Measurements from ENCODE around the gene IFNG. TPM values are rescaled to one million over a fixed set of nuclear protein-coding genes. Genes with fewer than 3 reads are reported as not detected.

IFNG gene
- total RNA-seq, 1 experiment from 2014 or later = not detected

DNA sequence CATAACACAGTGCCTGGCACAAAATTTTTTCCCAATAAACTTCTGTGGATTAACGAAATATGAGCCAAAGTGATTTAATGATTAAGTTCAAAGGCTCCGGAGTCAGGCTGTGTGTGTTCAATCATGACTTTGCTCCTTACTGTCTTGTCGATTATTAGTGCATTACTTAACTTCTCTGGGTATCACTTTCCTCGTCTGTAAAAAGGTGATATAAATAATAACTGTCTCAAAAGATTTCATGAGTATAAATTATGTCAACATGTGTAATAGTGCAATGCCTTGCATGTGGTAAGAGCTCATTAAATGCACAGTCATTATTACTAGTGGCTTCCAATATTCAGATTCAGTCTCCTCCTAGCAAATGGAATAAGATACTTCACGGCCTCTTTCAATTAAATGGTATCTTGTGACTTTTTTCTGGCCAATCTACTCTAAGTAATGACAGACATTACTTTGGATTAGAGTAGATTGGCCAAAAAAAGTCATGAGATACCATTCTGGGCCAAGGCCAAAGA is 6.8 kb upstream of the IFNG start:
- DNase-seq (ENCODE audit: low read depth) = no peak

DNA sequence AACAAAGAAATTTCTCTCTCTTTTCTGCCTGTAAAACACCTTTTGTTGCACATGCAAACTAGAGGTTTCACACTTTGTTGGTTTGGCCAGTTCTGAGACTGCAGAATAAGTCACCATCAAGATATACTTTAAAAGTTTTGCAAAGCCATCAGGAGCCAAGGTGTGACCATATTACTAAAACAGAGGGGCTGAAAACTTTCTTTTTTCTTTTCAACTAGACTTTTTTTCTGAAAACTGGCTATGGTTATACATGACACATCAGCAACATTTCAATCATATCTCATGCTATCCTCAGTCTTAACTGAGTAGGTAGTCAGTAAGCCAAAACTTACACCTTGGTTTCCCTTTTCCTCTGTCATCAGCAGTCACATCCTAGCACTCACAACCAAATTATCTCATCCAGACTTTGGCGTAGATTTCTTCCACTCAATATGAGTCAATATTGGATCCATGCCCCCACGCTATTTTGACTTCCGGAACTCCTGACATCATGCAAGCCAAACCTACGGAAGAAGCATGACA is 4.1 kb upstream of the IFNG start:
- DNase-seq (ENCODE audit: low read depth) = peak; percentile 13

DNA sequence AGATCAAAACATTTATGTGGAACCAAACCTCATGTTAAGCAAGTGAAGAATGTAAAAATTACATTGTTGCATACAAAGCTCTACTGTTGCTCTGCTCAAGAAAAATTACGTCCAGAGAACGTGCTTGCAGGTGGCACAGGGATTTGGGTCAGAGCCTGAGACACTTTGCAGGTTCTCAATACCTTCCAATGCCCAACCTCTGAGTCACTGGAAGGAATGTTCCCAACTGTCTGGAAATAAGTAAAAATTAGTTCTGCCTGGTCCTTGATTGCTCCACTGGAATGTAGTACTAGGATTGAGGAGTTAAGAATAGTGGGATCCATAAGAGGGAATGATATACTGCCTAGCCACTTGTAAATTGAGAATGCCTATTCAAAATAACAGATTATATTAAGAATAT is 2.8 kb upstream of the IFNG start:
- no peak for DNase-seq (ENCODE audit: low read depth)

DNA sequence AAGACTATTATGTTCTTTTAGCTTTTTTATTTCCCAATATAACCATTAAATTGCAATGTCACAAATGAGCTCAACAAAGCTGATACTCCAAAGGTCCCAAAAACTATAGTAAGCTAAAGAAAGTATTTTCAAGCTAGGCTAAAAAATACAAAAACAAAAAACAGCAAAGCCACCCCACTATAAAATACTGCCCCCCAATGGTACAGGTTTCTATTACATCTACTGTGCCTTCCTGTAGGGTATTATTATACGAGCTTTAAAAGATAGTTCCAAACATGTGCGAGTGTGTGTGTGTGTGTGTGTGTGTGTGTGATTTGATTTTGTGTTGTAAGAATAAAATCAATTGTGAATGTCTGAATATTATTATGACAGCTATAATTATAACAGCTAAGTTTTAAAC is 1.1 kb downstream of the IFNG start:
- DNase-seq (ENCODE audit: low read depth) = no peak

DNA sequence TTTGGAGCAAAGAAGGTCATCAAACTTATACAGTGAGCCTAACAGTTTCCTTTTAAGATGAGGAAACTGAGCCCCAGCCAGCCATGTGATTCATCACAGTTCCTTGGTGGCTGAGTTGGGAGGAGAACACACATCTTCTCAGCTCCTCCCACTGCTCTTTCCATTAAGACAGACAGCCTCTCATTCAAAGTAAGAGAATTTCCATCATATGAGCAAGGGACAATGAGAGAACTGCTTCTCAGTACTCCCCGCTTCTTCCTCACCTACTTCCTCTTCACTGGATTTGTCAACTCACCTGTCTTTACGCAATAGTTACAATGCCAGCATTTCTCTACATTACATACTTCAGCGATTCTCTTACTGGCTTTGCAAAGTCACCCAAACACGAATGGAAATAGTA is 2.2 kb downstream of the IFNG start:
- DNase-seq (ENCODE audit: low read depth) = no peak

DNA sequence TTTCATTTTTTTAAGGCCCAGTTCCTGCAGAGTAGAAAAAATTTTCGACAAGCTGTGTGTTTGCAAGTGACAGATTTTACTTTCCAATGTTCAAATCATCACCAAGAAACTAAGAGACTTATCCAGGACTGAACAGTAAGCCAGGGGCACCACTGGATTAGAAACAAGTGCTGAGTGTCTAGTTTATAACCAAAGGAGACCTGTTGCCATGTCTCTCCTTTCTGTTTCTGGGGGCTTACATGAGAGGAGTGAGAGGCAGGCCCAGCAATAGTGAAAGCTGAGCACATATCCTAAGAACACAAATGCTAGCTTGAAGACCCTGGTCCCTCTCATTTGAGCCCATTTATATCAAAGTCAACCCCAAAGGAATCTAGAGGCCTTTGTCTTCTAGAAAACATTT is 2.9 kb downstream of the IFNG start:
- no peak for DNase-seq (ENCODE audit: low read depth)

DNA sequence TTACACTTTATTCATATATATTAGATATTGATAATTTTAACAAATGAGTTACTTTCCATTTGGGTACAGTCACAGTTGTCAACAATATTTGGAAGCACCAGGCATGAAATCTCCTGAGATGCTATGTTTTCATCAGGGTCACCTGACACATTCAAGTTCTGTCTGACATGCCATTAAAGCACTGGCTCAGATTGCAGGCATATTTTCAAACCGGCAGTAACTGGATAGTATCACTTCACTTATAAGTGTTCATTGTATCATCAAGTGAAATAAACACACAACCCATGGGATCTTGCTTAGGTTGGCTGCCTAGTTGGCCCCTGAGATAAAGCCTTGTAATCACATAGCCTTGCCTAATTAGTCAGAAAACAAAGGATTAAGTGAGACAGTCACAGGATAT is 4.8 kb downstream of the IFNG start:
- DNase-seq (ENCODE audit: low read depth) = no peak

DNA sequence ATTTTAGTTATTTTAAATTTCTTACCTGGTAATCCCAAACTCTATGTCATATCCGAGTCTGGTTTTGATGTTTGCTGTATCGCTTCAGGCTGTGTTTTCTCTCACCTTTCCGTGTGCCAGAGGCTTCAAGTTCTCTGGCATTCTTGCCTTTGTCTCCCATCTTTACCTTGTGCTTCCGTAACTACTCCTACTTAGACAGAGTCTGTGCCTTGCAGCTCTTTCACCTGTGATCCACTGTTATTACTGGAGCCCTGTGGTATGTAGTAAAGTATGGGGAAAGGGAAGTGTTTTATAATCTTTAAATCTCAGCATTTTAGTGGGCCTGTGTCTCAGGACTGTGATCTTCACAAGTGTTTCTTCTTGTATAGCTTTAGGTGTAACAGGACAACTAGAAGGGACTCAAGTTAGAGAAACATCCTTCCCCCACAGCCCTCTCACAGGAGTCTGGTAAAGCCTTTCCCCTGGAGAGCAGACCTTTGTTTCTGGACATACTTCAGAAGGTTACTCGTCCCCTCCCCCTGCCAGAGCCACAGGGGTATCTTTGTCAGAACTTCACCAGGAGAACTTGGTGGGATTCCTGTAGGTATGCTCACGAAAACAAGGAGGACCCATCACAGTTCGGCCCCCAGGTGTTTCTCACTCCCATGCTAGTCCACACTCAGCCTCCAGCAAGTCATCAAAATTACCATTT is 11.1 kb downstream of the IFNG start:
- DNase-seq (ENCODE audit: low read depth) = no peak

DNA sequence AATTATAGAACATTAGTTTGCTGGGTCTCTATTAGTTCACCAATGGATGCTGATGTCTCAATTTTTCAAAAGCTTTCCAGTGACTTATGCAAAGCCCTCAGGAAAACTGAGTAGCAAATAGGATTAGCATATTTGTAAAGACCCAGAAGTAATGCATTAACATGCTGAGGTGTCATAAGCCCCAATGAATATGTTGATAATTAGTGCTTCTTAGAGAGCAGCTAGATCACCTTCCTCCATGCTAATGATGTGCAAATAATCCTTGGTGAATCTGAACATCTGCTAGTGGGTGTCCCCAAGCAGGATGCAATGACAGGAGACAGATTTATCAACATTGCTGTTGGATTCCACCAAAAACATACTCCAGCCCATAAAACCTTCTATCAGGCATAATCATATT is 19.0 kb downstream of the IFNG start:
- DNase-seq (ENCODE audit: low read depth) = no peak

DNA sequence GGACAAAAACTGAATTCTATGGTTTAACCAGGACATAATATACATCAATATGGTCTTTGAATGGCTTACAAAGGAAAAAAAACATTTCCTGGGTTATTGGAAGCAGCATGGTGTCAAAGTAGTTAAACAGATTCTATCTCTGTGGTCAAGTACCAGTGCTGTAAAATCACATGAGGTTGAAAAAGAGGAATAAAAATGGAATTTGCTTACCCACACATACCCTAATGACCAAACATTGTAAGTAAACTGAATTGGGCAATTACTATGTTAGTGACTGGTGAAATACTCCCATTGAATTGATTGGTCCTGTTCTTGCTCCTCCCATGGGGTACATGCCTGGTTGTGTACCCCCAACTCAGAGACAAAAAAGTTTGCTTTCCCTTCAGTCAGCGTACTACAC is 19.6 kb downstream of the IFNG start:
- no peak for DNase-seq (ENCODE audit: low read depth)

DNA sequence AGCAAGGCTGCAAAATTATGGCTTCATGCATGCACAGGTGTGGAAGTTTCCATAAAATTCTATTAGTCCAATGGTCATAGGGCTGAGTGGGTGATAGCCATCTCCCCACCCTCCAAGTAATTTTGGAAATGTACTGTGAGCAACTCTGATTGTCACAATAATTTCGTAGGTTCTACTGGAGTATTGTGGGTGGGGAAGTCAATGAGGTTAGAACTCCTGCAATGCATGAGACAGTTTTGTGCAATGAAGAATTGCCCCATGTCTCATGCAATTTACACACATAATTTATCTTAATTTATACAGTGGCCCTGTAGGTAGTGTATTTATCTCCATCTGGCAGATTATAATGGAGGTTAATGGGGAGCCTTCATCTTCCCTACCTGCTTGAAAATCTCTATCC is 20.5 kb downstream of the IFNG start:
- no peak for DNase-seq (ENCODE audit: low read depth)

DNA sequence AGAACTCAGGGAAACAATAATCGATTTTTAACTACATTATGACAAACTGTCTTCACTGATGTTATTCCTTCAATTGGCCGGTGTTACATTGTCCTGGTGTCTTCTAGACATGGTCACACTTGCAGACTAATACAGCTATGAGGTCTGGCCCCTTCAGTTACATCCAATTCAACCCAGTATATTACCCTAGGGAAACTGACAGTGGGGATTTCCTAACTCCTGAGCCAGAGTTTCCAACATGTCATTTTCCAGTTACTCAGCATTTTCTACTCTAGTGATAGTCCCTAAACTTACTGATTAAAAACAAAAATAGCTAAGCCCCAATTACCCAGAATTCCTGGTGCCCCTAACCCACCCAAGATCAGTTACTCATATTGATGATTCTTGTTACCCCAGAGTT is 21.1 kb downstream of the IFNG start:
- DNase-seq (ENCODE audit: low read depth) = no peak

DNA sequence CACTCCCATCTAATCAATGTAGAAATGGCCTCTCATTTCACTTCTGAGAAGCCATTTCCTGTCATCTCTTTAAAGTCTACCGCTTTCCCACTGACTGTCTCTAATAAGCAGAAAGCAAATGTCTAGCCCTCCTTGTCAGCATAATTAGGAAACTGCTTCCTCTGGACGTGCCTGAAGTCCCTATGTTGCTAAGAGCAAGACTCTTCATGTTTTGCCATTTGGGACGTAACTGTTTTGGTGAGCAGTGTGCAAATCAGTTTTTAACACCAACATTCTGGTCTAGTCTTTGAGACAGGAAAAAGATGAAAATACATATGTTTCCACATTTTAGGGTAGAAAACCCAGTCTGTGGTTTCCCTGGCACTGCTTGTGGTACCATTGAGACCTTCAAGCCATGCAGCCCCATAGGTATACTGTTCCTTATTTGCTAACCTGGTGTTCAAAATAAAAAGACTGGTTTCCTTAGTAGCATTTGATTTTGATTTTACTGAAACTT is 22.2 kb downstream of the IFNG start:
- DNase-seq (ENCODE audit: low read depth) = no peak

DNA sequence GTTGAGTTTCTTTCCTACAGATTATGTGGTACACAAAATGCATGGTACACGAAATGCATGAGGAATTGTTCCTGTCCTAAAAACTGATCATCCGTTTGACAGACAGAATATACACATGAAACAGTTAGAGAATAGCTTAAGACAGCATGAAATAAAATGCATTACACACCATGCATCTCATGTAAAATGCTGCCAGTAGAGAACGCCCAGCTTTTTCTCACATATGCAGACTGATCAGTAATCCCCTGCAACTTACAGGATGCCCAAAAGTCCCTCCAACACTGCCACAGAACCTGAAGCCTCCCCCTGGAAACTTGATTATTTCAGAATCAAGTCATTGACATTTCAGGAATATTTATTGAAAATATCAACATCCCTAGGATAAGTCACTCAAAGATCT is 24.0 kb downstream of the IFNG start:
- no peak for DNase-seq (ENCODE audit: low read depth)

DNA sequence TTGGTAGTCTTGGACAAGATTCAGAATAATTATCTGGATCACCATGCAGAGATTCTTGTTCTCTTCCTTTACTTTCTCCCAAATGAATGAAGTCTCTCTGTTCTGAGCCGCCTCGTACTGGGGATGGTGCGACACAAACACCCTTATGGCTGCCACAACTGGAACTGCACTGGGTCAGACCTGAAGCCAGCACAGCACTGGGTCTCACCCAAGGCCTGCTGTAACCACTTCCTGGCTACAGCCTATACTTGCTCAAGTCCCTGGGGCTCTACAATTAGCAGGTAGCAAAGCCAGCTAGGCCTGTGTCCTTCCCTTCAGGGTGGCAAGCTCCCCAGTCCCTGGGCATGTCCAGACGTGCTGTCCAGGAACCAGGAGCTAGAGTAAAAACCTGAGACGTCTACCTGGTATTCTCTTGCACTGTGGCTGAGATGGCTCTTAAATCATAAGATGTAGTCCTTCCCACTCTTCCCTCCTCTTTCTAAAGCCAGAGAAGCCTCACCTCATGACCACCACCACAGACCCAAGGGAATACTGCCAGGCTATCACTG is 27.6 kb downstream of the IFNG start:
- DNase-seq (ENCODE audit: low read depth) = no peak

DNA sequence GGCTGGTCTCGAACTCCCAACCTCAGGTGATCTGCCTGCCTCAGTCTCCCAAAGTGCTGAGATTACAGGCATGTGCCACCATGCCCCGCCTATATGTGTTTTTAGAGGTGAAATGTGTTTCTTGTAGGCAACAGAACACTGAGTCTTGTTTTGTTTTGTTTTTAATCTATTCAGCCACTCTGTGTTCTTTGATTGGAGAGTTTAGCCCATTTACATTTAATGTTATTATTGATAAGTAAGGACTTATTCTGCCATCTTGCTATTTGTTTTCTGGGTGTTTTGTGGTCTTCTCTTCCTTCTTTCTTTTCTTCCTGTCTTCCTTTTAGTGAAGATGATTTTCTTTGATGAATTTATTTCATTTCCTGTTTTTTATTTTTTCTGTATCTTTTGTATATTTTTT is 29.6 kb downstream of the IFNG start:
- DNase-seq (ENCODE audit: low read depth) = no peak

DNA sequence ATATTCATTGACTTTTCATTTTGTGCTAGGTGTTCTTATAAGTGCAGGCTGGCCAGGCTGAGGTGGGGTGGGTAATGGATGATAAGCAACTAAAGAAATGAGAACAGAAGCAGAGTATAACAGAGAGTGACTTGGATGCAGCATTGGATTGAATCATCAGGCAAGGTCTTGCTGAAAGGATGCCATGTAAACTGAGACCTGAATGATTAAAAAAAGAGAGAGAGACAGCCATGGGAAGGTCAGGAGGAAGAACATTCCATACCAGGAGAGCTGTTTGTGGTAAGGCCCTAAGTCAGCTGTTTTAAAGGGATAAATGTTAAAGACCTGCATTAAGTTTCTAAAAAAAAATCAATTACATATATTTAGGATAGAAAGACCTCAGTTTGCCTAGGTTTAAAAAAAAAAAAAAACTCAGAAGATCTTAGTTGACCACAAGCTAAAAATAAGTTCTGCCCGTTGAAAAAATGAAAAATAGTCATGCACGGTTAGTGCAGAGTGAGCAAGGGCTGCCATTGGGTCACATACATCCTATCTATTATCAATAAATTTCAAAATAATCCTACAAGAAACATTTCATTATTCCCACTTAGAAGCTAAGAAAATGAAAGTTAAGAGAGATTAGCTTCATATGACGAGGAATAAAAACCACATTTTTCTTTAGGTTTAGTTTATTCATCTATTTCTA is 37.2 kb downstream of the IFNG start:
- no peak for DNase-seq (ENCODE audit: low read depth)

DNA sequence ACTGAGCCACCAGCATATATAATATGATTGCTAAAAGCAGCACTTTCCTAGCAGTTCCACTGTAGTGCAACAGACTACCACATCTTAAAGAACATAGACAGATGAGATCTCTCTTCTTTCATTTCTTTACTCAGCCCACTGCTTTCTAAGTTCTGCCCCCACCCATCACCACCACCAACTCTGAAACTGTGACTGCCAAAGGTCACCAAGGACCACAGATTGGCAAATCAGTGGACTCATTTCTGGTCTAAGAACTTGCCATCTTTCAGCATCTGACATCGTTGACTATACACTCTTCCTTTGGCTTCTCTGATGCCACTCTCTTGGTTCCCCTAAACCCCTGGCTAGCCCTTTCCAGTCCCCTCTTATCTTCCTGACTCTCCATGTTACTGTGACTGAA is 38.4 kb downstream of the IFNG start:
- no peak for DNase-seq (ENCODE audit: low read depth)

DNA sequence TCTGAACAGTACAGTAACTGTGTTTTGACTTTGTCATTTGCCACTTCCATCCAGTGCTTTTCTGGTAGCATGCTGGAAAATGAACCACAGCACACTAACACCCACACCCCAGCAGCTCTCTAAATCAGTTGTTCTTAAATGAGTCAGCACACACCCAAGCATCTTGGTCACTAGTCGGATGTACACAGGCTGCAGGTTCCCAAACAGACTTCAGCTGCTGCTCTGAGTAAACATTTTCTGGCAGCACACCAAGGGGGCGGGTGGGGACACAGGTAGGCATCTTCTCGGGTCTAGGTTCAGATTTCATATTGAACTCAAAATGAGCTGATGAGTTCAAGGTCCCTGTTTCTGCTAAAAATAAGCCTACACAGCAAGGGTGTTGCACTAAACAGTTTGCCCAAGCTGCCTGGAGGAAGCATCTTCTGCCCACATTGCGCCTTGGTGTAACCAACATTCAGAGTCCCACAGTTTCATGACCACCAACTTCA is 39.8 kb downstream of the IFNG start:
- DNase-seq (ENCODE audit: low read depth) = no peak

DNA sequence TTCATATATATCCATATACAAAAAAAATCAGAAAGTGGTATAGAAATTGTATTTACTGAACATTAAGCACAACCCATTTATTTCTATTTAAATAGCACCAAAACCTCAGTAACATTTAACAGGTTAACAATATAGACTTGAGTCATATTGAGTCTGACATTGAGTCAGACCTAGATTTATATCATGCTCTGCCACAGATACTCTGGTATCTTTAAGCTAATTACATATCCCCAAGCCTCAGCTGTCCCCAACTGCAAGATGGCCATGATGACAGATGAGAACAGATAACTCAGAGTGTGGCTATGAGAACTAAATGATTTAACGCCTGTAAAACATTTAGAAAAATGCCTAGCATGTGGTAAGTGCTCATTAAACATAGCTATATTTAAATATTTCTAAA is 40.3 kb downstream of the IFNG start:
- no peak for DNase-seq (ENCODE audit: low read depth)

DNA sequence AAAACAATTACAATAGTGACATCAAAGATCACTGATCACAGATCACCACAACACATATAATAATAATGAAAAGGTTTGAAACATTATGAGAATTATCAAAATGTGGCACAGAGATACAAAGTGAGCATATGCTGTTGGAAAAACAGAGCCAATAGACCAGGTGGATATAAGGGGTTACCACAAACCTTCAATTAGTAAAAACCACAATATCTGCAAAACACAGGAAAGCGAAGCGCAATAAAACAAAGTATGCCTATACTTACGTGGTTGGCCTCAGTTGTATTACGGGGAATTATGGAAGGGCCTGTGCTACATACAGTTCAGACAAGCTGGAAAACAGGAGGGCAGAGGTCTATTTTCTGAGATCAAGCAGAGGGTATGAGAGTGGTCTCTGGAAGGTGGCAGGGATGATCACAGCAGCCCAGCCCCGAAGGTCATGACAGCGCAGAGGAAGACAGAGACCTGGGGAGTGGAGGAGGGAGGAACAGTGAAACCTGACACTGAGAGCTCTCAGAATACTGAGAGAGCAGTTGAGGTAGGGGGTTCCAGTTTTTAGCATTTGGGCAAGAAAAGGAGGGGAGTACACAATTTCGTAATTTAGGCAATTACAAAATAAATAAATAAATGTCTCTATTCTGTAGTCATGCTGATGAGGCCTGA is 41.3 kb downstream of the IFNG start:
- no peak for DNase-seq (ENCODE audit: low read depth)

DNA sequence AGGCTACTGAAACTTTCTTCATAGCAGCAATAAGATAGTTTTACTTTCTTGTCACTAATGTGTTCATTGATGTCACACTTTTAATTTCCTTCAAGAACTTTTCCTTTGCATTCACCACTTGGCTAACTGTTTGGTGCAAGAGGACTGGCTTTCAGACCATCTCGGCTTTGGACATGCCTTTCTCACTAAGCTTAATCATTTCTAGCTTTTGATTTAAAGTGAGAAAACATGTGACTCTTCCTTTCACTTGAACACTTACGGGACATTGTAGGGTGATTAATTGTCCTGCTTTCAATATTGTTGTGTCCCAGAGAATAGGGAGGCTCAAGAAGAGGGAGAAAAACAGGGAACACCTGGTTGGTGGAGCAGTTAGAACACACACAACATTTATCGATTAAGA is 41.9 kb downstream of the IFNG start:
- DNase-seq (ENCODE audit: low read depth) = no peak

All from RPMI7951 (cell line).